ENCODE results near the gene ABCC12.

The ABCC12 gene

DNA sequence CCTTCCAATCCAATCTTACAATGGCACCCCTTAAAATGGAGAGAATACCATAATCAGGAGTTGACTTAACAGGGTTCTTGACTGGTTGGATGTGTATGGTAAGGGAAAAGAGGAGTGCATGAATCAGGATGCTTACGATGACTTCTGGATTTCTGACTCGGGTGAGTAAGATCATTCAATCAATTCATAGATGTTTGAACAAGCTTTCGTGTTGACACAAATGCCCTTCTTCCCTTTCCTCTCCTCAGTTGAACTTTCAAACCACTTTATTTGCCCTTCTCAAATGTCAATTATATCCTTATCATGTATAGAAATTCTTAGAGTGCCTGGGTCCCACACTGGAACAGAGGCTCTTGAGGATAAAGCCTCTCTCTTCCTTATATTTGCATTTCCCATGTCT lies 25.9 kb downstream of the ABCC12 start:
- no peaks in the 10 kb centered on the region for H3K79me2 ChIP-seq (ENCODE audit: insufficient read depth, low read depth)
- no peak overlapping the region for H3K9ac ChIP-seq
- no peaks in the 10 kb centered on the region for H4K20me1 ChIP-seq (ENCODE audit: insufficient read depth)
- TF ChIP-seq, protein P1, sequence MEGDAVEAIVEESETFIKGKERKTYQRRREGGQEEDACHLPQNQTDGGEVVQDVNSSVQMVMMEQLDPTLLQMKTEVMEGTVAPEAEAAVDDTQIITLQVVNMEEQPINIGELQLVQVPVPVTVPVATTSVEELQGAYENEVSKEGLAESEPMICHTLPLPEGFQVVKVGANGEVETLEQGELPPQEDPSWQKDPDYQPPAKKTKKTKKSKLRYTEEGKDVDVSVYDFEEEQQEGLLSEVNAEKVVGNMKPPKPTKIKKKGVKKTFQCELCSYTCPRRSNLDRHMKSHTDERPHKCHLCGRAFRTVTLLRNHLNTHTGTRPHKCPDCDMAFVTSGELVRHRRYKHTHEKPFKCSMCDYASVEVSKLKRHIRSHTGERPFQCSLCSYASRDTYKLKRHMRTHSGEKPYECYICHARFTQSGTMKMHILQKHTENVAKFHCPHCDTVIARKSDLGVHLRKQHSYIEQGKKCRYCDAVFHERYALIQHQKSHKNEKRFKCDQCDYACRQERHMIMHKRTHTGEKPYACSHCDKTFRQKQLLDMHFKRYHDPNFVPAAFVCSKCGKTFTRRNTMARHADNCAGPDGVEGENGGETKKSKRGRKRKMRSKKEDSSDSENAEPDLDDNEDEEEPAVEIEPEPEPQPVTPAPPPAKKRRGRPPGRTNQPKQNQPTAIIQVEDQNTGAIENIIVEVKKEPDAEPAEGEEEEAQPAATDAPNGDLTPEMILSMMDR (conservative IDR thresholded peaks at IDR 0.05; ENCODE audit: low read depth, low read length) = no peak
- H3K4me2 ChIP-seq = no peak overlapping the region
- no peaks in the 10 kb centered on the region for H3K27me3 ChIP-seq (ENCODE audit: insufficient read depth, low read depth)
- no peaks in the 10 kb centered on the region for H3K4me1 ChIP-seq (ENCODE audit: low read depth, poor library complexity, severe bottlenecking)
- no peak overlapping the region for H2AFZ ChIP-seq (ENCODE audit: low read depth)
- no peak overlapping the region for H3K27ac ChIP-seq
- H3K4me3 ChIP-seq (IDR thresholded peaks at IDR 0.05; ENCODE audit: insufficient read depth, low read depth, low read length) = no peak overlapping the region
- no peaks in the 10 kb centered on the region for H3K36me3 ChIP-seq (ENCODE audit: insufficient read depth)

DNA sequence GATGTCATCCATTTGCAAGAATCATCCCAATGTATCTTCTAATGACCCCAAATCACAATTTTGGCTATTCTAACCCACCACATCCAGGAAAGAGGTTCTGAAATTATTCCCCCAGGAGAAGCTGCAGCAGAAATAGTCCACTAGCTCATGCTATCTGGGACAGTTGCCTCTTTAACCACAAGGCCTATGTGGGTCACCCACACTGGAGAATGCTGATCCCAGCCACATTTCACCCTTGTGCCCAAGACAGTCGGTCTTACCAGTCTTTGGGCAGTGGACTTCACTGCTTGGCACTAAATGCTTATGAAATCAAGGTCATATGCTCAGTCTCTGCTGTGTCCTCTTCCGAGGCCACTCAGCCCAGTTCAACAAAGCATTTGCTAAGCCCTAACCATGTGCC lies 27.0 kb downstream of the ABCC12 start:
- Histone ChIP-seq H4K20me1 (ENCODE audit: insufficient read depth) (no peaks in the 10 kb centered on the region), H3K36me3 (ENCODE audit: insufficient read depth) (no peaks in the 10 kb centered on the region), H3K4me1 (ENCODE audit: low read depth, poor library complexity, severe bottlenecking) (no peaks in the 10 kb centered on the region), H3K4me2 (no peak overlapping the region), H2AFZ (ENCODE audit: low read depth) (no peak overlapping the region), H3K9ac (no peak overlapping the region), H3K27ac (no peak overlapping the region), H3K79me2 (ENCODE audit: insufficient read depth, low read depth) (no peaks in the 10 kb centered on the region), H3K4me3 (IDR thresholded peaks at IDR 0.05; ENCODE audit: insufficient read depth, low read depth, low read length) (no peak overlapping the region), H3K27me3 (ENCODE audit: insufficient read depth, low read depth) (no peaks in the 10 kb centered on the region)
- TF ChIP-seq, protein P1 (conservative IDR thresholded peaks at IDR 0.05; ENCODE audit: low read depth, low read length) = no peak

DNA sequence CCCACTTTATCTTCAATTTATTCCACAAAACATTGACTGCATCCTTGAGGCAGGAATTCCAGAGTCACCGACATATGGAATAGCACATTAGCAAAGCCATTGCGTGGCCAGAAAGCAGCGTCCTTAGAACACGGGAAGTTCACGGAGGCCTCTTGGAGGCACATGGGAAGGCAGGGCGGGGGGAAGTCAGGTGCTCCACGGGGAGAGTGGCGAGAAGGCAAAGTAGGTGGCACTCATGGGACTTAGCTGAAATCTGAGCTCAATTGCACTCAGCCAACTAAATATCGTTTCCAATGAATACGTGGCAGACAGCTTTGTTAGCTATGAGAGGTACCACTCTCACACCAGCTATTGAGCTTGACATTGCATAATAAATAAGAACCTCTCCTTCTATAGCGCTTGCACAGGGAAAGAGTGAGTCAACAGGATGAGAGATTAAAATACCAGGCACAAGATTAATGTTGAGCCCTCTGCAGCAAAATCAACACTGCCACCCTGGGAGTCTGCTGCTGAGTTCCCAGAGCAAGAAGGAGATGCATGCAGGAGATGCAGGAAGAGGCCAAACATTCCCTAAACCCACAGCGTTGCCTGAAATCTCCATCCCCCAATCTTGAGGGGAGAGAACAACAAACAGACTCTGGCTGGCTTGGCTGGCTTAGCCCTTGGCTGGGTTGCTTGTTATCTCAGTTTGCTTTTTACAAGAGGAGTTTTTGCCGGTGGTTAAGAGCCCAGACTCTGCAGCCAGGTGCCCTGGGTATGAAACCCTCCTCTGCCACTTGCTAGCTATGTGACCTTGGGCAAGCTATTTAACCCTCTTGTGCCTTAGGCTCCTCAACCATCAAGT lies 28.8 kb downstream of the ABCC12 start:
- no peak overlapping the region for H3K9ac ChIP-seq

DNA sequence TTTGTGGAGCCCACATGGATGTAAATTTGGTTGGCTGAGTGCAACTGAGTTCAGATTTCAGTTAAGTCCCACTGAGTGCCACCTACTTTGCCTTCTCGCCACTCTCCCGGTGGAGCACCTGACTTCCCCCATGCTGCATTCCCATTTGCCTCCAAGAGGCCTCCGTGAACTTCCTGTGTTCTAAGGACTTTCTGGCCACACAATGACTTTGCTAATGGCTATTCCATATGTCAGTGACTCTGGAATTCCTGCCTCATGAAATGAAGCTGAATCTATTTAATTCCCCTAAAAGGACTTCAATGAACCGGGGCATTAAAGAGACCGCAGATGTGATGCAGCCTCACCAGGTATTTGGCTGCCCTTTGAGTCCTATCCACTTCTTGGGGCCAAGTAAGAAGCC lies 29.9 kb downstream of the ABCC12 start:
- Histone ChIP-seq H4K20me1 (ENCODE audit: insufficient read depth) (no peaks in the 10 kb centered on the region), H3K9ac (no peak overlapping the region), H3K27ac (no peak overlapping the region), H3K79me2 (ENCODE audit: insufficient read depth, low read depth) (no peaks in the 10 kb centered on the region), H3K4me3 (IDR thresholded peaks at IDR 0.05; ENCODE audit: insufficient read depth, low read depth, low read length) (no peak overlapping the region), H3K27me3 (ENCODE audit: insufficient read depth, low read depth) (no peaks in the 10 kb centered on the region), H3K36me3 (ENCODE audit: insufficient read depth) (no peaks in the 10 kb centered on the region), H2AFZ (ENCODE audit: low read depth) (no peak overlapping the region), H3K4me2 (no peak overlapping the region), H3K4me1 (ENCODE audit: low read depth, poor library complexity, severe bottlenecking) (no peaks in the 10 kb centered on the region)
- TF ChIP-seq, protein P1 (conservative IDR thresholded peaks at IDR 0.05; ENCODE audit: low read depth, low read length) = no peak

More for the DNA sequence above, 28.8 kb downstream of the ABCC12 start:
- Histone ChIP-seq H3K4me1 (ENCODE audit: low read depth, poor library complexity, severe bottlenecking) (no peaks in the 10 kb centered on the region), H3K79me2 (ENCODE audit: insufficient read depth, low read depth) (no peaks in the 10 kb centered on the region), H3K27me3 (ENCODE audit: insufficient read depth, low read depth) (no peaks in the 10 kb centered on the region), H3K36me3 (ENCODE audit: insufficient read depth) (no peaks in the 10 kb centered on the region), H3K27ac (no peak overlapping the region), H3K4me3 (IDR thresholded peaks at IDR 0.05; ENCODE audit: insufficient read depth, low read depth, low read length) (no peak overlapping the region), H2AFZ (ENCODE audit: low read depth) (no peak overlapping the region), H3K4me2 (no peak overlapping the region), H4K20me1 (ENCODE audit: insufficient read depth) (no peaks in the 10 kb centered on the region)
- TF ChIP-seq, protein P1 (conservative IDR thresholded peaks at IDR 0.05; ENCODE audit: low read depth, low read length) = no peak
